GM12864 (cell line): Measurements from ENCODE around the gene LILRA6.
"Not testable (repeated sequence)": the region's sequence is repeated elsewhere in the genome, so short reads cannot be mapped to it uniquely, and the experiment has no call there.

Experiments used
- DNase-seq: peaks from one replicate; pipeline ENCODE4 v3.0.0-alpha.2; 2011; ENCODE audit warnings: low read depth
- H3K4me3 ChIP-seq: 2 replicates; pipeline ENCODE4 v1.5.1; 2011; ENCODE audit warnings: mild to moderate bottlenecking, low read depth, low read length, control low read depth
- TF ChIP-seq, protein P1 (sequence below): IDR thresholded peaks from 2 replicates; pipeline ENCODE4 v1.5.1; 2011; ENCODE audit warnings: low read depth, mild to moderate bottlenecking, moderate library complexity, low read length, control low read depth, inconsistent platforms; ENCODE audit errors: missing control alignments

LILRA6 gene

GRCh38 chr19:54207676-54207982 is 35.0 kb downstream of the LILRA6 start:
- TF ChIP-seq, protein P1, sequence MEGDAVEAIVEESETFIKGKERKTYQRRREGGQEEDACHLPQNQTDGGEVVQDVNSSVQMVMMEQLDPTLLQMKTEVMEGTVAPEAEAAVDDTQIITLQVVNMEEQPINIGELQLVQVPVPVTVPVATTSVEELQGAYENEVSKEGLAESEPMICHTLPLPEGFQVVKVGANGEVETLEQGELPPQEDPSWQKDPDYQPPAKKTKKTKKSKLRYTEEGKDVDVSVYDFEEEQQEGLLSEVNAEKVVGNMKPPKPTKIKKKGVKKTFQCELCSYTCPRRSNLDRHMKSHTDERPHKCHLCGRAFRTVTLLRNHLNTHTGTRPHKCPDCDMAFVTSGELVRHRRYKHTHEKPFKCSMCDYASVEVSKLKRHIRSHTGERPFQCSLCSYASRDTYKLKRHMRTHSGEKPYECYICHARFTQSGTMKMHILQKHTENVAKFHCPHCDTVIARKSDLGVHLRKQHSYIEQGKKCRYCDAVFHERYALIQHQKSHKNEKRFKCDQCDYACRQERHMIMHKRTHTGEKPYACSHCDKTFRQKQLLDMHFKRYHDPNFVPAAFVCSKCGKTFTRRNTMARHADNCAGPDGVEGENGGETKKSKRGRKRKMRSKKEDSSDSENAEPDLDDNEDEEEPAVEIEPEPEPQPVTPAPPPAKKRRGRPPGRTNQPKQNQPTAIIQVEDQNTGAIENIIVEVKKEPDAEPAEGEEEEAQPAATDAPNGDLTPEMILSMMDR: no peak
- no peak overlapping the region for H3K4me3 ChIP-seq
- DNase-seq: no peak

- not testable (repeated sequence) for DNase-seq, H3K4me3 ChIP-seq
These were observed 35.4 kb downstream of the LILRA6 start for GRCh38 chr19:54207193-54207592.

- no peak for DNase-seq
- TF ChIP-seq, protein P1: no peak
- H3K4me3 ChIP-seq: no peak overlapping the region
These were observed 35.8 kb downstream of the LILRA6 start for GRCh38 chr19:54206831-54207177.

GRCh38 chr19:54206030-54206830 is 36.4 kb downstream of the LILRA6 start:
- H3K4me3 ChIP-seq: no peak overlapping the region

DNA sequence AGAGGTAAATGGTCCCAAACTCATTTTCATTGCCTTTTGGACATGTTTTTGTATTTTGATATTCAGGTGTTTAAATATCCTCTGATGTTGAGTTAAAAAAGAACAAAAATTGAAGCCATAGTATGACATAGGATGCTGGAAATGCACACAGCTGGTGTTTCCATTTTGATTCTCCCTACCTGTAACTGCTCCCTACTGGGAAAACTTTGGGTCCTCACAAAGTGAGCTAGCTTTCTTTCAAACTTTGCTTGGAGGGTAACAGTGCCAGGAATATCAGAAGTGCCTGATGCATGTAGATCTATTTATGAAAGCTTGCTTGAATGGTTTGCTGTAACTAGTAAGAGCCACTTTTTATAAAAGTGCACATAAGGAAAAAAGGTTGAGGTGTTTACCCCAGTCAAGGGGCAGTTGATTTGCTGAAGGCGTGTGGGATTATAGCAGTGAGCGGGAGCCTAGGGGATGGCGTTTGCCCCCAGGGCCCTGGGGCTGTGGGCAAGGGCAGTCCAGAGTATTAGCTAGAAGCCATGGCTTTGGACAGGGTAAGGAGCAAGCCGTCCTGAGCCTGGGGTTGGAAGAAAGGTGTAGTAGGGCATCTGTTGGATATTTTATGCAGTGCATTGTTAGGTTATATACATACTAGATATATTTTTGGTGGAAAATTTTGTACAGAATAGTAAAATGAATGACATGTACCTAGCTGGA is 37.7 kb downstream of the LILRA6 start:
- no peak for DNase-seq
- TF ChIP-seq, protein P1: no peak
- peak overlapping the region; percentile 73; the same call in 1 of the 2 replicates for H3K4me3 ChIP-seq

More at GRCh38 chr19:54206030-54206830, 36.4 kb downstream of the LILRA6 start:
- no peak for DNase-seq
- TF ChIP-seq, protein P1: no peak

- TF ChIP-seq, protein P1: no peak
- peak overlapping the region; percentile 73 for H3K4me3 ChIP-seq
- no peak for DNase-seq
These were observed 39.4 kb downstream of the LILRA6 start for GRCh38 chr19:54203151-54203611.

DNA sequence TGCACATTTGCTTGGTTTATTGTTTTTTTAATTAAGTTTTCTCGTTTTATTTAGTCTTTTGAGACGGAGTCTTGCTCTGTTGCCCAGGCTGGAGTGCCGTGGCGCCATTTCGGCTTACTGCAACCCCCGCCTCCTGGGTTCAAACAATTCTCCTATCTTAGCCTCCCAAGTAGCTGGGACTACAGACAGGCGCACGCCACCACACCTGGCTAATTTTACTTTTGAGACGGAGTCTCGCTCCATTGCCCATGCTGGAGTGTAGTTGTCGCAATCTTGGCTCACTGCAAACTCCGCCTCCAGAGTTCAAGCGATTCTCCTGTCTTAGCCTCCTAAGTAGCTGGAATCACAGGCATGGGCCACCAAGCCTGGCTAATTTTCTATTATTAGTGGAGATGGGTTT is 40.6 kb downstream of the LILRA6 start:
- DNase-seq: no peak
- H3K4me3 ChIP-seq: peak overlapping the region; percentile 73
- TF ChIP-seq, protein P1: no peak
